Measurements from ENCODE around the gene ACOX3.

Gene ACOX3

DNA sequence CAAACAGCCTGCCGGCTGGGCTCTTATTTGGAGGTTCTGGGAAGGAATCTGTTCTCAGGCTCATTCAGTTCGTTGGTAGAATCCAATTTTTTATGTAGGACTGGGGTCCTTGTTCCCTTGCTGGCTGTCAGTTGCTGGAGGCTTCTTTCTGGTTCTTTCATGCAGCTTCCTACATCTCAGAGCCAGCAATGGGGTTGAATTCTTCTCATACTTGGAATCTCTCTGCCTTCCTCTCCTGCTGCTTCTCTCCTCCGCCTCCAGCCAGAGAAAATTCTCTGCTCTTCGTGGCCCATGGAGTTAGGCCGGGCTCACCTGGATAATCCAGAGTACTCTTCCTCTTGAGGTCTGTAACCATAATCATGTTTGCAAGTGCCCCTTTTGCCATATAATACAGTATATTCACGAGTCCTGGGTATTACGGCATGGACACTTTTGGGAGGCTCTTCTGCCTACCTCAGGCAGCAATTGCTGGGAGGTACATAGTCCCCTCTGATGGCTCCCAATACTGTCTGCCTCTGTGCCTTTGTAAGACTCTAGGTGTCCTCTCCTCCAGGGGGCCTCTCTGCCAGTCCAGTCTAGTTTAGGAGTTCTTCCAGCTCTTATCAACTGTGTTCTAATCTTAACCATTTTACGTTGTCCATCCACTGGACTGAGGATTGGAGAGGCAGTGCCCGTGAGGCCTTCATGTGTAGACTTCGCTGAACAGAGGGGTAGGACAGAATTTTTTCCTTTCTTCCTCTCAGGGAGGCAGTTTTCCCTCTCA, 2.3 kb upstream of the ACOX3 start:
- H3K27me3 ChIP-seq (ENCODE audit: insufficient read depth, low read length) = no peaks in the 10 kb centered on the region
- peaks cover 29% of the 10 kb centered on the region for H3K4me1 ChIP-seq (ENCODE audit: insufficient read depth, low read length, severe bottlenecking)
- no peaks in the 10 kb centered on the region for H3F3A ChIP-seq (ENCODE audit: insufficient read depth, low read length)
- H3K9ac ChIP-seq (ENCODE audit: low read length) = no peak overlapping the region; the same call in 1 of the 2 replicates
- H3K4me2 ChIP-seq (ENCODE audit: low read length) = peak overlapping the region; percentile 81
- peaks cover 8% of the 10 kb centered on the region; the same call in 1 of the 2 replicates for H3K36me3 ChIP-seq (ENCODE audit: insufficient read depth, low read length)
- H4K20me1 ChIP-seq (ENCODE audit: insufficient read depth, low read length) = no peaks in the 10 kb centered on the region
- no peaks in the 10 kb centered on the region for H3K9me2 ChIP-seq (ENCODE audit: low read depth, low read length)
- H3K4me3 ChIP-seq (ENCODE audit: low read depth, low read length, poor library complexity, severe bottlenecking) = peak overlapping the region; percentile 86
- H3K79me2 ChIP-seq (ENCODE audit: insufficient read depth, low read length) = 0 out of 2 replicates have a peak, but pooled peaks cover 12% of the 10 kb centered on the region
- no peak overlapping the region for H2AFZ ChIP-seq (ENCODE audit: low read length)
- H3K9me3 ChIP-seq (ENCODE audit: low read length) = no peaks in the 10 kb centered on the region
- TF ChIP-seq EZH2 (IDR thresholded peaks at IDR 0.05; ENCODE audit: borderline replicate concordance, low read length) = no peak
- TF ChIP-seq, protein P1, sequence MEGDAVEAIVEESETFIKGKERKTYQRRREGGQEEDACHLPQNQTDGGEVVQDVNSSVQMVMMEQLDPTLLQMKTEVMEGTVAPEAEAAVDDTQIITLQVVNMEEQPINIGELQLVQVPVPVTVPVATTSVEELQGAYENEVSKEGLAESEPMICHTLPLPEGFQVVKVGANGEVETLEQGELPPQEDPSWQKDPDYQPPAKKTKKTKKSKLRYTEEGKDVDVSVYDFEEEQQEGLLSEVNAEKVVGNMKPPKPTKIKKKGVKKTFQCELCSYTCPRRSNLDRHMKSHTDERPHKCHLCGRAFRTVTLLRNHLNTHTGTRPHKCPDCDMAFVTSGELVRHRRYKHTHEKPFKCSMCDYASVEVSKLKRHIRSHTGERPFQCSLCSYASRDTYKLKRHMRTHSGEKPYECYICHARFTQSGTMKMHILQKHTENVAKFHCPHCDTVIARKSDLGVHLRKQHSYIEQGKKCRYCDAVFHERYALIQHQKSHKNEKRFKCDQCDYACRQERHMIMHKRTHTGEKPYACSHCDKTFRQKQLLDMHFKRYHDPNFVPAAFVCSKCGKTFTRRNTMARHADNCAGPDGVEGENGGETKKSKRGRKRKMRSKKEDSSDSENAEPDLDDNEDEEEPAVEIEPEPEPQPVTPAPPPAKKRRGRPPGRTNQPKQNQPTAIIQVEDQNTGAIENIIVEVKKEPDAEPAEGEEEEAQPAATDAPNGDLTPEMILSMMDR (IDR thresholded peaks at IDR 0.05; ENCODE audit: low read length) = no peak
- H3K27ac ChIP-seq (ENCODE audit: low read depth, low read length, poor library complexity, severe bottlenecking) = no peak overlapping the region

DNA sequence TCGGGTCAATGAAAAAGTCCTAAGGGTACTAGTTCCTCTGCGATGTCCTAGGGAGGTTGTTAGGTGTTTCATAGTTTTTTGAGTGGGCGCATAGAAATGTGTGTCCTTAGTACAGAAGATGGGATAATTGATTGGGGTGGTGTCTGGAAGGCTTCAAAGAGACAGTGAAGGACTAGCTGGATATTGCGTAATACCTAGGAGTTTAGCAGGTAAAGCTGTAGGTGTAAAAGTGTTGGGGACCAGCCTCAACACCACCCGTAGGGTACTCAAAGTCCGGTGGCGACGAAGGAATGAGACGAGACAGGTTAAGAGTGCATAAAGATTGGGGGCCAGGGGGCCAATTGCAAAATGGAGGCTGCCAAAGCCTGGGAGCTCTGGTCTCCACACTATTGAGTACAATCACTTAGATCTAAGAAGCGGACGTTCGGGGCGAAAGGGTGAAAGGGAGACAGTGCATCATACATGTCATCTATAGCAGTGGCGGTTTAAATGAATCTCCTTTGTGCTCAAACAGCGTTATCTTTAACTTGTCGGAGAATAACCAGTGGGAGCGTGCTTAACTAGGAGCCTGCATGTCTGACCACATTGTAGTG, 1.1 kb upstream of the ACOX3 start:
- H3K27ac ChIP-seq (ENCODE audit: low read depth, low read length, poor library complexity, severe bottlenecking) = no peak overlapping the region
- TF ChIP-seq EZH2 (IDR thresholded peaks at IDR 0.05; ENCODE audit: borderline replicate concordance, low read length) = no peak
- TF ChIP-seq, protein P1 (IDR thresholded peaks at IDR 0.05; ENCODE audit: low read length) = no peak
- peak overlapping the region; percentile 86 for H3K4me3 ChIP-seq (ENCODE audit: low read depth, low read length, poor library complexity, severe bottlenecking)

DNA sequence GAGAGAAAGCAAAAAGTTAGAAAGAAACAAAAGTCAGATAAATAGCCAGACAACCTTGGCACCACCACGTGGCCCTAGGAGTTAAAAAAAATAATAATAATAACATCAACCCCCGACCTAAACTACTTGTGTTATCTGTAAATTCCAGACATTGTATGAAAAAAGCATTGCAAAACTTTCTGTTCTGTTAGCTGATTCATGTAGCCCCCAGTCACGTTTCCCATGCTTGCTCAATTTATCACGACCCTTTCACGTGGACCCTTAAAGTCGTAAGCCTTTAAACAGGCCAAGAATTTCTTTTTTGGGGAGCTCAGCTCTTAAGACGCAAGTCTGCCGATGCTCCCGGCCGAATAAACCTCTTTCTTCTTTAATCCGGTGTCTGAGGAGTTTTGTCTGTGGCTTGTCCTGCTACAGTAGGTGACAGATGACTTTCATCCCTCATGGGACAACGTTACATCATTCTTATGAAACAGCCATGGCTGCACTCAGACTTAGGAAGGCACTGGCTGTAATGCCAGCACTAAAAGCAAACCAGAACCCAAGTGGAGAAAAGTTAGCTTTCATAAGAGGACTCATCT, 520 bp downstream of the ACOX3 start:
- no peaks in the 10 kb centered on the region for H3K9me3 ChIP-seq (ENCODE audit: low read length)
- no peaks in the 10 kb centered on the region for H3F3A ChIP-seq (ENCODE audit: insufficient read depth, low read length)
- H3K9me2 ChIP-seq (ENCODE audit: low read depth, low read length) = no peaks in the 10 kb centered on the region
- H2AFZ ChIP-seq (ENCODE audit: low read length) = no peak overlapping the region
- H3K9ac ChIP-seq (ENCODE audit: low read length) = peak overlapping the region; percentile 79
- H3K27ac ChIP-seq (ENCODE audit: low read depth, low read length, poor library complexity, severe bottlenecking) = peak overlapping the region; percentile 69
- H3K4me1 ChIP-seq (ENCODE audit: insufficient read depth, low read length, severe bottlenecking) = peaks cover 50% of the 10 kb centered on the region
- H3K27me3 ChIP-seq (ENCODE audit: insufficient read depth, low read length) = no peaks in the 10 kb centered on the region
- 0 out of 2 replicates have a peak, but pooled peaks cover 12% of the 10 kb centered on the region for H3K79me2 ChIP-seq (ENCODE audit: insufficient read depth, low read length)
- no peaks in the 10 kb centered on the region for H4K20me1 ChIP-seq (ENCODE audit: insufficient read depth, low read length)
- H3K4me2 ChIP-seq (ENCODE audit: low read length) = peak overlapping the region; percentile 61
- H3K4me3 ChIP-seq (ENCODE audit: low read depth, low read length, poor library complexity, severe bottlenecking) = peak overlapping the region; percentile 86
- H3K36me3 ChIP-seq (ENCODE audit: insufficient read depth, low read length) = no peaks in the 10 kb centered on the region
- TF ChIP-seq EZH2 (IDR thresholded peaks at IDR 0.05; ENCODE audit: borderline replicate concordance, low read length) = no peak
- TF ChIP-seq, protein P1 (IDR thresholded peaks at IDR 0.05; ENCODE audit: low read length) = no peak

More for the DNA sequence above, 1.1 kb upstream of the ACOX3 start:
- Histone ChIP-seq H3K79me2 (ENCODE audit: insufficient read depth, low read length) (0 out of 2 replicates have a peak, but pooled peaks cover 12% of the 10 kb centered on the region), H3K4me1 (ENCODE audit: insufficient read depth, low read length, severe bottlenecking) (peaks cover 34% of the 10 kb centered on the region), H3K9me3 (ENCODE audit: low read length) (no peaks in the 10 kb centered on the region), H3F3A (ENCODE audit: insufficient read depth, low read length) (no peaks in the 10 kb centered on the region), H4K20me1 (ENCODE audit: insufficient read depth, low read length) (no peaks in the 10 kb centered on the region), H3K9ac (ENCODE audit: low read length) (peak overlapping the region; percentile 79), H3K27me3 (ENCODE audit: insufficient read depth, low read length) (no peaks in the 10 kb centered on the region), H3K36me3 (ENCODE audit: insufficient read depth, low read length) (peaks cover 8% of the 10 kb centered on the region; the same call in 1 of the 2 replicates), H3K4me2 (ENCODE audit: low read length) (peak overlapping the region; percentile 81), H3K9me2 (ENCODE audit: low read depth, low read length) (no peaks in the 10 kb centered on the region), H2AFZ (ENCODE audit: low read length) (no peak overlapping the region)
